IPS DF 19.7 (cell line): Measurements from ENCODE around the gene CAPN1.

ENCODE experiments used
- DNase-seq: peaks from one replicate; pipeline ENCODE4 v3.0.0-alpha.2; 2013; ENCODE audit warnings: low read depth, low spot score

CAPN1 gene

GRCh38 chr11:65260756-65261590 lies 79.2 kb downstream of the CAPN1 start:
- DNase-seq, result no peak
